OCI-LY3 (cell line): ENCODE results near the gene FUT8.
A peak's percentile ranks its signal among the peaks of the same experiment; 100 is the strongest.

Experiments used
- H2AFZ ChIP-seq: fragments of 200-600, 300-600 bp; shearing (Covaris generic); 2 replicates; pipeline ENCODE4 v1.6.0; 2014; ENCODE audit warnings: antibody characterized with exemption, low read depth, low read length
- H3K27ac ChIP-seq: fragments of 200-600, 300-600 bp; sonication (generic); 2 replicates; pipeline ENCODE4 v1.5.1; 2014; ENCODE audit warnings: mild to moderate bottlenecking, low read length, moderate library complexity, mixed read lengths
- H3K27me3 ChIP-seq: fragments of 200-600, 300-600 bp; sonication (generic); 2 replicates; pipeline ENCODE4 v1.6.1; 2014; ENCODE audit warnings: low read depth, low read length, mixed read lengths
- H3K36me3 ChIP-seq: fragments of 200-600, 300-600 bp; sonication (generic); replicated peaks from 2 replicates; pipeline ENCODE3; 2014; ENCODE audit warnings: low read depth, low read length, mixed read lengths
- H3K4me1 ChIP-seq: fragments of 300-600, 200-600 bp; sonication (generic); 2 replicates; pipeline ENCODE4 v1.6.1; 2014; ENCODE audit warnings: low read length, mixed read lengths
- H3K4me2 ChIP-seq: fragments of 200-600, 300-600 bp; sonication (generic); 2 replicates; pipeline ENCODE4 v1.6.1; 2014; ENCODE audit warnings: low read length, mixed read lengths
- H3K4me3 ChIP-seq: fragments of 300-600, 200-600 bp; sonication (generic); 2 replicates; pipeline ENCODE4 v1.5.1; 2014; ENCODE audit warnings: antibody characterized with exemption, mild to moderate bottlenecking, low read length, moderate library complexity
- H3K79me2 ChIP-seq: fragments of 300-600, 200-600 bp; shearing (Covaris generic); 2 replicates; pipeline ENCODE4 v1.6.1; 2014; ENCODE audit warnings: mild to moderate bottlenecking, low read length, mixed read lengths
- H3K9ac ChIP-seq: fragments of 300-600, 200-600 bp; shearing (Covaris generic); 2 replicates; pipeline ENCODE4 v1.6.0; 2014; ENCODE audit warnings: mild to moderate bottlenecking, low read length, moderate library complexity
- H3K9me3 ChIP-seq: fragments of 200-600, 300-600 bp; shearing (Covaris generic); 2 replicates; pipeline ENCODE4 v1.6.1; 2014; ENCODE audit warnings: low read length, mixed read lengths; ENCODE audit not compliant: insufficient read depth
- H4K20me1 ChIP-seq: fragments of 200-600, 300-600 bp; sonication (generic); 2 replicates; pipeline ENCODE4 v1.6.1; 2016; ENCODE audit warnings: low read length, mixed read lengths; ENCODE audit not compliant: insufficient read depth
- CTCF ChIP-seq: fragments of 200-600, 300-600 bp; sonication (generic); IDR thresholded peaks from 2 replicates; pipeline ENCODE4 v1.5.1; 2014; ENCODE audit warnings: antibody characterized with exemption, low read length, low read depth
- EZH2phosphoT487 ChIP-seq: fragments of 200-600 bp; shearing (Covaris generic); IDR thresholded peaks from 2 replicates; pipeline ENCODE4 v1.6.1; 2018; ENCODE audit warnings: antibody characterized with exemption, mixed run types, low read depth

Gene FUT8

GRCh38 chr14:65487783-65488494, 75.4 kb downstream of the FUT8 start:
- Histone ChIP-seq H2AFZ (no peak overlapping the region), H3K27me3 (no peaks in the 10 kb centered on the region), H3K79me2 (no peaks in the 10 kb centered on the region), H3K4me2 (peak overlapping the region; percentile 8; the same call in 1 of the 2 replicates), H4K20me1 (no peaks in the 10 kb centered on the region), H3K9ac (no peak overlapping the region), H3K9me3 (no peaks in the 10 kb centered on the region; the same call in 1 of the 2 replicates), H3K4me1 (peaks cover 27% of the 10 kb centered on the region), H3K4me3 (no peak overlapping the region), H3K27ac (no peak overlapping the region), H3K36me3 (peaks cover 6% of the 10 kb centered on the region)
- TF ChIP-seq CTCF (no peak), EZH2phosphoT487 (no peak)

- Histone ChIP-seq H2AFZ (no peak overlapping the region), H3K36me3 (peaks cover 6% of the 10 kb centered on the region), H3K79me2 (no peaks in the 10 kb centered on the region), H3K9me3 (no peaks in the 10 kb centered on the region; the same call in 1 of the 2 replicates), H3K4me3 (no peak overlapping the region), H3K27me3 (no peaks in the 10 kb centered on the region), H3K9ac (no peak overlapping the region), H3K4me1 (peaks cover 23% of the 10 kb centered on the region), H3K4me2 (no peak overlapping the region), H4K20me1 (no peaks in the 10 kb centered on the region), H3K27ac (no peak overlapping the region)
- TF ChIP-seq CTCF (no peak), EZH2phosphoT487 (no peak)
Observed at GRCh38 chr14:65491274-65491673, 78.7 kb downstream of the FUT8 start.

- Histone ChIP-seq H4K20me1 (no peaks in the 10 kb centered on the region), H3K9me3 (no peaks in the 10 kb centered on the region; the same call in 1 of the 2 replicates), H3K79me2 (no peaks in the 10 kb centered on the region), H3K4me3 (no peak overlapping the region), H3K27me3 (no peaks in the 10 kb centered on the region), H3K27ac (no peak overlapping the region), H3K36me3 (peaks cover 8% of the 10 kb centered on the region), H3K9ac (no peak overlapping the region), H3K4me2 (peak overlapping the region; percentile 3; the same call in 1 of the 2 replicates), H2AFZ (no peak overlapping the region), H3K4me1 (peaks cover 24% of the 10 kb centered on the region)
- TF ChIP-seq EZH2phosphoT487 (no peak), CTCF (no peak)
Observed at GRCh38 chr14:65492266-65492665, 79.7 kb downstream of the FUT8 start.

DNA sequence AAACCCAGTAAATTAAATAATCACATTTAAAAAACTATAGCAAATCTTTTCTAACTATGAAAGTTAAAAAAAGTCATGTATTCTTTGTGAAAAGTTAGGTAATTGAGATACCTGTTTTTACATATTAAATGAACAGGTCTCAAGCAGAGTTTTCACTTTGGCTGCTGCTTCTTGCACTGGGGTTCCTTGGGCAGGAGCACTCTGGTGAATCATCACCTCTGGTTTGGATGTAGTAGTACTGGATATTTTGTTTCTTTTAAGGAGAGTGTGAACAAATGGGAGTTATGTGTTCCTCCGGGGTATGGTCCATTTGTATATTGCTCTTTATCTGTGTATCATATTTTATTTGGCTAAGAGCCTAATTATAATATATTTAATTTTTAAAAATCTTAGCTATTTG, 82.7 kb downstream of the FUT8 start:
- no peak for TF ChIP-seq CTCF
- no peak for TF ChIP-seq EZH2phosphoT487
- peaks cover 8% of the 10 kb centered on the region for H3K36me3 ChIP-seq
- H3K27me3 ChIP-seq: no peaks in the 10 kb centered on the region
- no peak overlapping the region for H3K4me2 ChIP-seq
- H3K9me3 ChIP-seq: no peaks in the 10 kb centered on the region; the same call in 1 of the 2 replicates
- H2AFZ ChIP-seq: no peak overlapping the region
- no peaks in the 10 kb centered on the region for H3K79me2 ChIP-seq
- no peak overlapping the region for H3K9ac ChIP-seq
- H4K20me1 ChIP-seq: no peaks in the 10 kb centered on the region
- no peak overlapping the region for H3K4me3 ChIP-seq
- H3K4me1 ChIP-seq: peaks cover 13% of the 10 kb centered on the region; the same call in 1 of the 2 replicates
- H3K27ac ChIP-seq: no peak overlapping the region
